SHP77 treated with DMSO at 0.1 percent for 48 hours (cell line): ENCODE results near the gene TSPAN10.

Source experiments
- DNase-seq: peaks from one replicate; lab custom pipeline; 2025; lab: John Stamatoyannopoulos, UW

The TSPAN10 gene

DNA sequence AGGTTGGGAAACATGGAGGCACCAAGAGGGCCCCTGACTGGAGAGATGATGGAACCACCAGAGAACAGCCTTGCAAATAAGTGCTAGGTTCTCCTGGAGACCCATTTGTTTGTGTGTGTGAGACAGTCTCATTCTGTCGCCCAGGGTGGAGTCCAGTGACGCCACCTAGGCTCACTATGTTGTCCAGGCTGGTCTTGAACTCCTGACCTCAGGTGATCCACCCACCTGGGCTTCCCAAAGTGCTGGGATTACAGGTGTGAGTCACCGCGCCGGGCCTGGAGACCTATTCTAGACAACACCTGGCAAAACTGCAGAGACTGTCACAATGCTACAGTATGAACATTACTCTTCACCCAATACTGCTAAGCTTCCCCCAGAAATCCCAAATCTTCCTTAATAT lies 1.6 kb upstream of the TSPAN10 start:
- DNase-seq, result no peak

GRCh38 chr17:81635973-81636504 lies 957 bp upstream of the TSPAN10 start:
- no peak for DNase-seq

GRCh38 chr17:81638683-81639082 lies 1.7 kb downstream of the TSPAN10 start:
- no peak for DNase-seq

GRCh38 chr17:81640011-81640410 lies 3.0 kb downstream of the TSPAN10 start:
- DNase-seq, result no peak

DNA sequence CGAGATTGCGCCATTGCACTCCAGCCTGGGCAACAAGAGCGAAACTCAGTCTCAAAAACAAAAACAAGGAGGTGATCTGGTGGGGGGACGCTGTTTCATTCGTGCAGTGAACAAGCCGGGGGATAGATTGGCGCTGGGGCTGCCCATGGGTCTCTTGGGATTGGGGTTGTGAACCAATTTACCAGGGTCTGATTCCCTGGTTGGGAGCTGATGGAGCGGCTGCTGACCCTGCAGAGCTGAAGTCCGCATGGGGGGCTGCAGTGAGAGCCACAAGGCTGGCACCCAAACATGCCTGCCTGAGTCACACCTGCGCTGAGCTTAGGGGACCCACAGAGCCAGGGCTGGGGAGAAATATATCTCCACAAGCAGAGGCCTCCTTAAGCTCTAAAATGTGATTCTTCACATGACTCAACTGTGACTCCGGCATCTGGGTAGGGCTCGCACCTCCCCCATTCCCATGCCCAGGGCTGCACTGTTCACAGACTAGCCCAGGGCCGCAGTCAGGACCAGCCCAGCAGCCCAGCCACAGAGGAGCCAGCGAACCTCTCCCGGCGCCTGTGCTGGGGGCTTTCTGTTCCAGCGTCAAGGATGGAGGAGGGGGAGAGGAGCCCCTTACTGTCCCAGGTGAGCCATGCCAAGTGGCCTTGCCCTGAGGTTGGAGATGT lies 5.0 kb downstream of the TSPAN10 start:
- no peak for DNase-seq

- DNase-seq, result no peak
These were observed 7.5 kb downstream of the TSPAN10 start for GRCh38 chr17:81644496-81644895.

- no peak for DNase-seq
These were observed 8.3 kb downstream of the TSPAN10 start for GRCh38 chr17:81644976-81645952.

DNA sequence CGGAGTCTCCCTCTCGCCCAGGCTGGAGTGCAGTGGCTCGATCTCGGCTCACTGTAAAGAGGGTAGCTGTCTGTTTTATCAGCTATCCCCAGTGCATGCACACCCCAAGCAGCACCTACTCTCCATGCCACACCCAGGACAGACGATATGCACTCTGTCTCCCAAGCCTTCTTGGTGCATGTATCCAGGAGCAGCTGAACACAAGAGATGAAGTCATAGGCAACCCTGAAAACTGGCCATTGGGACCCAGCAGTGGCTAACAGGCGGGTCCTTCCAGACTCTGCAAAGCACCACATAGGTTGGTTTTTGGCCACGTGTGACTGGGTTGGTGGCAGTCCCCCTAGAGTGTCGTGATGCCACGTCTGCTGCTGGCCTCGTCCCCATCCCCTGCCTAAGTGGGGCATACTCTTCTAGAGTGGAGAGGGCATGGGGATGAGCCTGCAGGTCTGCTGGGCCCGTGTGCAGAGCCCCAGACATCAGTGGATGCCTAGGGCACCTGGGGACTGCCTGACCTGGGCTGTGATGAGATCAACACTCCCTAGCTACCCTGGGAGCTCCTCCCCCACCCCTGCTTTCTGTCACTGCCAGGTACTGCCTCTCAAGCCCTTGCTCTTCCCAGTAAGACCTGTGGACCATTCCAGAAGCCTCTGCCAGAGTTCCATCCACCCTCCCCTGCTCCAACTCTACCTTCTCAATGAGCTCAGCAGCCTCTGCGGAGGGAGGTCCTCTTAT lies 10.0 kb downstream of the TSPAN10 start:
- no peak for DNase-seq

- DNase-seq, result no peak
These were observed 10.6 kb downstream of the TSPAN10 start for GRCh38 chr17:81647640-81648012.

DNA sequence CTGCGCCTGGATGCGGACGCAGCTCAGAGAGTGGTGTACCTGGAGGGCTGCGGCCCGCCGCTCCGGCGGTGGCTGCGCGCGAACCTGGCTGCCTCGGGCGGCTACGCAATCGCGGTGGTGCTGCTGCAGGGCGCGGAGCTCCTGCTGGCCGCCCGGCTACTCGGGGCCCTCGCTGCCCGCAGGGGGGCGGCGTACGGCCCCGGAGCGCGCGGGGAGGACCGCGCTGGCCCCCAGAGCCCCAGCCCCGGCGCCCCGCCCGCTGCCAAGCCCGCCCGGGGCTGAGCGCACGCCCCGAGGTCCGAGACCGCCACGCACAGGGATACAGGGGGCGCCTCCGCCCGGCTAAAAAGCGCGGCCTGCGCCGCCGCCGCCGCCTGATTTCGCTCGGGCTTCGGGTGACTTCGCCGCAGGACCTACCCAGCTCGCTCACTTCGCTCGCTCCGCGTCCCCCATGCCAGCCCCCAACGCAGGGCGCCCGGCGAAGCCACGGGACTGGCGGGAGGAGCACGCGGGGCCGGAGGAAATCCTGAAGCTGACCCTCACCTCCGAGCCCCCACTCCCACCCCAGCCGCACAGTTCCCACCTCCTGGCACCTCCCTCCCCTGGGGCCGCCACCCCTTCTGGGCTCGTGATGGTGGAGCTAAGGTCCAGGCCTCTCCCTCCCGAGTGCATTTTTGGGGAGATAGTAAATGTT lies 11.2 kb downstream of the TSPAN10 start:
- no peak for DNase-seq

GRCh38 chr17:81648707-81649085 lies 11.7 kb downstream of the TSPAN10 start:
- DNase-seq, result no peak

GRCh38 chr17:81650951-81651350 lies 14.0 kb downstream of the TSPAN10 start:
- no peak for DNase-seq

DNA sequence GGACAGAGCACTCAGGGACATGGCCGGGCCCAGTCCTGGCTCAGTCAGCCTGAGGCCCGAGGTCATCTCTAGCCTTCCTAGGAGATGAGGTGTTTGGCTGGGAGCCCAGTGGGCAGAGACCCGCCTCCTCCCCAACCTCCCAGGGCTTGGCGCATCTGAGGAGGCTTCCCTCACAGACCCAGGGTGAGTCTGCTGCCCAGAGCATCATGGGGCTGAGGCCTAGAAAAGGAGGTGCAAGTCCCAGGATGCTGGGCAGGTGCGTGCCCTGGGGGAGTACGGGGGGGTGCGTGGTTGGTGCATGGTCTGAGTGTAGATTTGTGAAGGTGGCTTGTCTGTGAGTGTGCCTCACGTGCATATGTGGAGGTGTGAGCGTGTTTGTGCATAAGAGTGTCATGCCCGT lies 14.7 kb downstream of the TSPAN10 start:
- DNase-seq, result peak; percentile 22

DNA sequence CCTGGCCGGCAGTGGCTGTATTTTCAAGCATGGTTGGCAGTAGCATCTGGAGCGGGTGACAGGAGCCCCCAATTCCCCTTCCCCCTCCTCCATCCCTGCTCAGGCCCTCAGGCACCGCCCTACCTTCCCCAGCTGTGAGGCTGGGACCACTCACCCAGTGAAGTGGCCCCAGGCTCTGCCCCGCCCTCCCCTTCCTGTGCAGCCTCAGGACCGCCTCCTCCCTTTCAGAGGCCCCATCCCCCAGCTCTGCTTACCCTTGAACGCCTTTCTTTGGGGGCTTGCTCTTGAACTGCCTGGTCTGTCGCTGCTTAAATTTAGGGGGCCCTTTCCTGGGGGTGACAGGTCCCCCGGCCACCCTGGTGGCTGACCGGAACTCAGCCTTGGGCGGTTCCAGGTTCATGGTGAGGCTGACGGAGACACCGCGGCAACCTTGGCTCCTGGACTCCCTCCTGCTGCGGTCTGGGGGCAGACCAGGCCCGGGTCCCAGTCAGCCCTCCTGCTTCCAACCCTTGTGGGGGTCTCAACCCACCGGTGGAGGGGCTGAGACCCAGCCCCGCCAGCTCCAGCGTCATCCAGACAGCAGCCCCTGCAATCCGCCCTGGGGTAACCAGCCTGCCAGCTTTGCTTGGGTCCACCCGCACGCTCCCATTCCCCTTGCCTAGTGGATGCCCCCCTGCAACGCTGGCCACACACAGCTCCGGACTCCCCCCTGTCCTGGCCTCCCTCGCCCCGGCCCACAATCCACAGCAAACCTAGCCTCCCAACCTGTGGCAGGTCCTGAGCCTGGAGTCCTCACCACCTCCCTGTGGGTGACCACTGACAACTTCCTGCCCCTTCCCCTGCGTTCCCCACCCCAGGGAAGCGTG lies 16.1 kb downstream of the TSPAN10 start:
- DNase-seq, result no peak

DNA sequence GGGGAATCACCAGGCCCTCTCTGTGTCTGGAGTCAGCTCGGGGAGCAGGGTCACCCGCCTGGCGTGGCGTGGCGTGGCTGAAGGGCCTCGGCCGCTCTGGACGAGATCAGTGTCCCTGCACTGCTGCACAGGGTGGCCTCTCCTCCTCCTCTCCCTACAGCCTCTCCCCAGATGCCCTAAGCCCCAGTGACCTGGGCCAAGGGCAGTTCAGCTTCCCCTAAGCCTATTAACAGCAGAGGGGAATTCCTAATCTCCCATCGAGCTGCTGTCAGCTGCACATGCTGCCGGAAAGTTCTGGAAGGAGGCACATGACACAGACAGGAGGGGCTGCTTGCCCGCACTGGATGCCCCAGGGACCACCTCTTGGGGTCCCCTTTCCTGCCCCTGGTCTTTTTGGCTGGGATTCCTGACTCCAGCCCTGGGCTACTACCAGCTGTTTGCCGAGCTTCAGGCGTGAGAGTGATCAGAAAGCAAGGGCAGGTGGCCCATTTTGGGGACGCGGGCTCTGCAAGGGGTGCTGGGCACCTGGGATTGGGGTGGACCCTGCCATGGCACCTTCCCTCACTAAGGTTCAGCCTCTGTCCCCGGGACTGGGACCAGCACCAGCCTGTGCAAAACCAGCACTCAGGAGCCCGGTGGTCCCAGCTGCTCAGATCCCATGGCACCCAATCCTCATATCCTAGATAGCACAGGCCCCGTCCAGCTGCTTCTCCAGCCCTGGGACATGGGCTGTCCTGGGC lies 18.6 kb downstream of the TSPAN10 start:
- DNase-seq, result no peak

- no peak for DNase-seq
These were observed 19.2 kb downstream of the TSPAN10 start, which contains the start of gene PDE6G for GRCh38 chr17:81656118-81656743. Gene PDE6G, minus strand, starts transcription at chr17:81656542. Its CDS starts 3,237 bp downstream, at chr17:81653305.

DNA sequence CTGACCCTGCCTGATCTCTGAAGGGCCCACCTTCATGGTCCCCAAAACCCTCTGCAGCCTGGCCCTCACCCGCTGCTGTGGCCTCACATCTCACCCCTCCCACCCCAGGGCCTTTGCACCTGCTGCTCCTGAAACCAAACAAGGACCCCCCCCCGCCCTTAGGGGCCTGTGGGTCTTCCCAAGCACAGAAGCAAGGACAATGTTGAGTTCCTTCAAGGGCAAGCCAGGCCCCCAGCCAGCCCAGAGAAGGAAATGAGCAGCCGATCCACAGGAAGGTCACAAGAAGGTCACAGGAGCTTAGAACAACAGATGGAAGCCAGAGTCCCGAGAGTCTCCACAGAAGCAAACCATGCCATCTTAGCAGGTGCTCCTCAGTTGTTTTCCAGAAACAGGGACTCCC lies 19.8 kb downstream of the TSPAN10 start:
- no peak for DNase-seq

GRCh38 chr17:81659038-81659437 lies 22.0 kb downstream of the TSPAN10 start:
- DNase-seq, result no peak

DNA sequence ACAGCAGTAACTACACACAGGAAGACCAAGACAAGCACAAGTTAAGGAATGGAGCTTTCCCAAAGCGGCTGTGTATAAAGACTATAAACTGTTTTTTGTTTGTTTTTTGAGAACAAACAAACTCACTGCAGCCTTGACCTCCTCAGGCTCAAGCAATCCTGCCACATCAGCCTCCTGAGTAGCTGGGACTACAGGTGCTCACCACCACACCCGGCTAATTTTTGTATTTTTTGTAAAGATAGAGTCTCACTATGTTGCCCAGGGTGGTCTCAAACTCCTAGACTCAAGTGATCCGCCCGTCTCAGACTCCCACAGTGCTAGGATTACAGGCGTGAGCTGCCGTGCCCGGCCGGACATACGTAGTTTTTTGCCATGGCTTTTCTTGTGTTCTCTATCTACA lies 23.4 kb downstream of the TSPAN10 start:
- no peak for DNase-seq

- no peak for DNase-seq
These were observed 25.0 kb downstream of the TSPAN10 start for GRCh38 chr17:81662002-81662401.
